ENCODE data around the gene KSR1.
"Not testable (repeated sequence)": the region's sequence is repeated elsewhere in the genome, so short reads cannot be mapped to it uniquely, and the experiment has no call there.

KSR1 gene

DNA sequence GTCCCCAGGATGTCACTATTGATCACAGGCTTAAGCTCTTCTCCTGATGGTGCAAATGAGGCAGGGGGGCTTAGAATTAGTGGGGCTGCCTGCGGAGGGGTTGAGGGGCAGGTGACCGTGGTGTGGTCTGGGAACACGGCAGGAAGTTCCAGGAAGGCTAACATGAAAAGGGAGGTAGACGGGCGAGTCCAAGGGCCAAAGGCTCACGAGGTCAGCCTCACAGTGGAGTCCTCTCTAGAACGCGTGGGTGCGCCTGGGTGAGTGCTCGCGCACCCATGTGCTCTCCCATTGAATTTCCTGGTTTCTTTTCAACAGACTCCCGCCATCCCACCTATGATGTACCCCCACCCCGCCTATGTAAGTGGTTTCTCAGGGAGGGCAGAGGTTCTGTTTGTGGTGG lies 190.0 kb downstream of the KSR1 start:
- no peak for DNase-seq

DNA sequence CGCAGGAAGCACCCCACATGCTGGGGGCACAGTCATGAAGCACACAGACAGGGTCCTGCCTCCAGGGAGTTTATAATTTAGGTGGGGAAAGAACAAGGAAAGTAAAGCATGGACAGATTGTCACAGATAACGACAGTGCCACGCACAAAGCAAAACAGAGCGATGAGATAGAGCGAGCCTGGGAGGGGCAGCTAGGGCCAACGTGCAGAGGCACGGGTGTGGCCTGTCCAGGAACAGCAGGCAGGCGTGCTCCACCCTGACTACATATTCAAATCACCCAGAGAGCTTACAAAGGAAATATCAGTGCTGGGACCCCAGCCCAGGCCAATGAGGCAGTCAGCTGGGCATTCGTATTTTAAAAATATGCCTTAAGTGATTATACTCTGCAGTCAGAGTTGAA lies 191.5 kb downstream of the KSR1 start:
- no peak for DNase-seq

DNA sequence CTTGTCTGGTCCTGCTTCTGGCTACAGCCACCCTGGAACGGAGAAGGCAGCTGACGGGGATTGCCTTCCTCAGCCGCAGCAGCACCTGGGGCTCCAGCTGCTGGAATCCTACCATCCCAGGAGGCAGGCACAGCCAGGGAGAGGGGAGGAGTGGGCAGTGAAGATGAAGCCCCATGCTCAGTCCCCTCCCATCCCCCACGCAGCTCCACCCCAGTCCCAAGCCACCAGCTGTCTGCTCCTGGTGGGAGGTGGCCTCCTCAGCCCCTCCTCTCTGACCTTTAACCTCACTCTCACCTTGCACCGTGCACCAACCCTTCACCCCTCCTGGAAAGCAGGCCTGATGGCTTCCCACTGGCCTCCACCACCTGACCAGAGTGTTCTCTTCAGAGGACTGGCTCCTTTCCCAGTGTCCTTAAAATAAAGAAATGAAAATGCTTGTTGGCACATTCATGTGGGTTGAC lies 192.9 kb downstream of the KSR1 start:
- DNase-seq, result not testable (repeated sequence)

DNA sequence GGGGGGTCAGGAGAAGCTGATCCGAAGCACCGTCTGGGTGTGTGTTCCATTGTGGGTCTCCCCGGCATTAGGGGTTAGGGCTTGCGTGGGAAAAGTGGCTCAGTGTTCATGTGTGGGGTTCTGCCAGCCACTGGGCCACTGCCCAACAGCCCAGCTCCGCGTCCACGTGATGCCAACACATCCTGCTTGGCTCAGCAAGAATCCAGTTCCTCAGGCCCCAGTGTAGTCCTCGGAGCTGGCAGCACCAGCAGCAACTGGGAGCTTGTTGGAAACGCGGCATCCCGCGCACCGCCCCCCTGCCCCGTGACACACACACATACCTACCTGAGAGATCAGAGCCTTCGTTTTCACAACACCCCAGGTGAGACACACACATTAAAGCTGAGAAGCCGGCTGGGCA lies 193.7 kb downstream of the KSR1 start:
- DNase-seq, result no peak

DNA sequence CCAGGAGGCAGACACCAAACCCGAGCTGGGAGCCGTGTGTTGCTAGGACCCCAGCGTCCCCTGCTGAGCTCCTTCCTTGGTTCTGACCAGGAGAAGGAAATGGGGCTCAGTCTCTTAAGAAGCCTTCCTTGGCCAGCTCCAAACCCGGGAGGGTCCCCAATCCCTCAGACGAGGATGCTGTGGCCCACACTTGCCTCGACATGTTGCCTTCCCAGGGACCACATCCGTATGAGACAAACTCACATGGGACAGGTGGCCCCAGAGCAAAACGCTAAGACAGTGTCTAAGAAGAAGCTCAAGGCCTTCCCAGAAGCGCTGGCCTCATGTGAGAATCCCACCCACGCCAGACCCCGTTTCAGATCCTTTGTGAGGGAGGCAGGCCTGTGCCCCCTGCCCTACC lies 194.6 kb downstream of the KSR1 start:
- no peak for DNase-seq

DNA sequence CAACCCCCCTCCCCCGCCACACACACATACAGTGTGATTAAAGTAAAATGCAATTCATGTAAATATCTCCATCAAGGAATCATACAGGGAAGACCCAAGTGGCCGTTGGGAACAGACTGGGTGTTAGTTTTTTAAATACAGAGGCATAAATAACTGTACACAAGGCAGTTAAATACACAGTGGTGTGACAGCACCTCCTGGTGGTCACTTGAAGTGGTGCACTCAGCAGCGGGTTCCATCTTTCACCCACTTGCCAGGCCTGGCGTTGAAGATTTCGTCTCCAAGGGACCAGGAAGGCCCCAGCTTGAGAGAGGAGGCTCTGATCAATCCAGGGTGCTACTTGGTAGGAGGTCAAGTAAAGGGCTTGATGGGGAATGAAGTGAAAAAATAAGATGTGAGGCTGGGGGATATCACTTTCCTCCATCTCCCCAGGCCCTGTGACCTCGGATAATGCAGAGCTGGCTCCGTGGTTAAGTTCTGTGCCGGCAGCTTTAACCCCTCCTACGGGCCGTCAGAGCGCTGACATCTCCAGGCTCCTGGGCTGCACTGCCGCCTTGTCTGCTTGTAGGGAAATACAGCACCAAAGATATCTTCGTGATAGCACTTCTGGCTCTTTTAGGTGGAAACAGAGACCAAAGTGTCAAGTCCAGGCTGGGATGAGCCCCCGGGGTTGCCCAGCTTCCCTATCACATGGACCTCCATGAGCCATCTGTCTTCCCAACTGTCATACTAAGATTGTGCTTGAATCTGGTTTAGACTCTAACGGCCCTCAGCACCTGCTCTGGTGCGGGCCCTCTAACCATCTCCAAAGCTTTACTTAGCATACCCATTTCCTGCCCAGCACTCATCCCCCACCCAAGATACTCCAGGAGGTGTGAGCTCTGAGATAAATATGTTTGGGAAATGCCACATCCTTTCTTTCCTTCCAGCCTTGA lies 195.4 kb downstream of the KSR1 start:
- peak; percentile 71 for DNase-seq

DNA sequence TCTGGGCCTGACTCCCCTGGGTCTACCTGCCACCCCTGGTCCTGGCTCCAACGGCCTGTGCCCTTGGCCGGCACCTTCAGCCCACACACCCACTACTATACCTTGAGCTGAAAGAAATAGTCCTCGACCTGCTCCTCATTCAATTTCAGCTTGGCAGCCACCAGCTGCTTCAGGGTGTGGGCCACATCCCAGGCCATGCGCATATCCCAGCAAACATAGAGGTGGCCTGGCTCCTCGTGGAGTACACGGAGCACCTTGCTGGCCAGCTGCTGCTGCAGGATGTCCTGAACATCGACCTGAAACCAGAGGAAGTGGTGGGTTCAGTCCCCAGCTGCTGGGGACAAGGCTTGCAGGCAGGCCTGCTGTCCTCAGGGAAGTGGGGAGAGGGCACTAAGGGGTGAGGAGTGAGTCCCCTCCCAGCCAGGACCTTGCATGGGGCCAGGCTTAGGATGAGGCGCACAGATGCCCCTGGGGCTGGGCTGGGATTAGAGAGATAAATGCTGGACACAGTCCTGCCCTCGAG lies 197.3 kb downstream of the KSR1 start:
- not testable (repeated sequence) for DNase-seq

DNA sequence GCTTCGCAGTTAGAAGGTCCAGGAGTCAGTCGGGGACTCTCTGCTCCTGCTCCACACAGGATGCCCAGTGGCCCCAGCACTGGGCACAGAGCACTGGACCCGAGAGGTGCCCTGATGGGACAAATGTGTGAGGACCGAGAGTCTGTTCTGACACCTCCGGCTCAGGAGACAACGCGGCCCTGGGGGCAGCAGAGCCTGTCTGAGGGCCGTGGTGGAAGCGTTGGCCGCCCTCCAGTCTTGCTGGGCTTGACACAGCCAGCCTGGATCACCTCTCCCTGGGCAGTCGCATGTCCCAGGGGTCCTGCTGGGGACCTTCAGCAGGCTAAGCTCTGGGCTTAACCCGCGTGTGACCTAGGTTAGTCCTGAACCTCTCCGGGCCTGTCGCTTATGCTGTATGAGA lies 197.9 kb downstream of the KSR1 start:
- DNase-seq, result no peak

DNA sequence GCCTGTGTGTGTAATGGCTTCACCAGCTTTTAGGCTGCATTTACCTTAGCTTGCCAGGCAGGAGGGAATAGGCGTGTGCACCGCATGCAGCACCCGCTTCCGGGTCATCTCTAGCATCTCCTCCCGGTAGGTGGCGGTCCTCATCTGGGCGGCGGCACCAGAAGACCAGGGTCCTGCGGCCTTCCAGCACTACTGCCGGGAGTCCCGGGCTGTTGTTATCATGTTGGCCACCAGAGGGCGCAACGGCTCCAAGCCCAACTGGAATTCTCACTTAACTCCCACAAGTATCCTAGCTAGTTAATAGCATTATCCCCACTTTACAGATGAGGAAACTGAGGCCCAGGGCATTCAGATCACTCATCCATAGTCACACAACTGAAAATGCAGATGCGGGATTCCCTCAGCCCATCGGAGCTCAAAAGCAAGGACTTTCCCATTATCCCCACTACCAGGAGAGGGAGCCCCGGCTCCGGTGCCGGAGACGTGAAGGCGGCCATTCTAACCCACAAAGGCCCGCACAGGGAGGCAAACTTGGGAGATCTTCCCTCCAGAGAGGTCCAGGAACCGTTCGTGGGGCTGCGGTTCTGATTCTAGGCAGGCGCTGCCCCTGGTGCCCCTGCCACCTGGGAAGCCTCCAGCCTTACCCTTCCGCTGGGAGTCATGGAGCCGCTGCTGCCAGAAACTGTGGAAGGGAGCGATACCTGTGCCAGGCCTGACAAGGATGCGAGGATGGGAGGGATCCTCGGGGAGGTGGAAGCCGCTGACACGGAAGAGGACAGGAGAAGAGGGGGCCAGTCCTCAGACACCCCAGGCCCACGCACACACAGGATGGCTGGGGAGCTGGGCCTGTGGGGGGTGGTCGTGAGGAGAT lies 198.6 kb downstream of the KSR1 start:
- DNase-seq, result peak; percentile 71

DNA sequence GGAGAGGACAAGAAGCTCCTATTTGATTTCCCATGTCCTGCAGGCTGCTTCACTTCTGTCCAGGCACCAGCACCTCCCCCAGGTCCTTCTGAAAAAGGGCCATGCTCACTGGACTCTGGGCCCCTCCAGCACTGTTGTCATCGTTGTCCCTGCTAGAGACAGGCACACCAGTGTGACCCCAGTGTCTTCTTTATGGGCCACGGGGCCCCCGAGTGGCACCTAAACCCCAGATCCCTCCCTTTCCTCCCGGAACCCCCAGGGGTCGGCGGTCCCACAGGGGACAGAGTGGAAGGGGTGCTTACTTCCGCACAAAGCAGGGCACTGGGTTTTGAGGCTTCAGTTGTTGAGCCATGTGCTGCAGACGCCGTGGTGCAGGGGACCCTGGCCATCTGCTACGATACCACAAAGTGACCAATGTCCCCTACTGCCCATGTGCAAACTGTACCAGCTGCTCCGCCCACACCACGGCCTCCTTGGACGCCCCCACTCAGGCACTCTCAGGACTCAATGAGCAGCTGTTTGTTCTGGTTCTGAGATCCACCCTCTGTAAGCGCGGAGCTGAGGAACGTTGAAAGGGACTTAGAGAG lies 199.4 kb downstream of the KSR1 start:
- not testable (repeated sequence) for DNase-seq

DNA sequence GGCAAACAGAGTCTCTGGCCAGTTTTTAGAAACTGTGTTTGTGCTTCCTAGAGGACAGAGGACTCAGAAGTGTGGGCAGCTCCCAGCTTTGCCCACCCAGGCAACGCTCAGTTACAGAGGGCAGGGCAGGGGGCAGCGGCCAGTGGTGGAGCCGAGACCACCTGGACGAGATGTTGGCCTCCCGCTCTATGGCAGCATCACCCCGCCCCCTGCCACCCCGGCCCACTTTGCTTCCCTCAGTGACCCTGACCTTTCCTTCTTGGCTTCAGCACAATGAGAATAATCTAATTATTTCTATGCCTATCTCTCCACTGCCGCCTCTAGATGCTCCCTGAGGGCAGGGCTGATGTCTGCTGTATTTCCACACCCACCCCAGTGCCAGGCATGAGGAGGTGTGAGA lies 200.4 kb downstream of the KSR1 start:
- not testable (repeated sequence) for DNase-seq

DNA sequence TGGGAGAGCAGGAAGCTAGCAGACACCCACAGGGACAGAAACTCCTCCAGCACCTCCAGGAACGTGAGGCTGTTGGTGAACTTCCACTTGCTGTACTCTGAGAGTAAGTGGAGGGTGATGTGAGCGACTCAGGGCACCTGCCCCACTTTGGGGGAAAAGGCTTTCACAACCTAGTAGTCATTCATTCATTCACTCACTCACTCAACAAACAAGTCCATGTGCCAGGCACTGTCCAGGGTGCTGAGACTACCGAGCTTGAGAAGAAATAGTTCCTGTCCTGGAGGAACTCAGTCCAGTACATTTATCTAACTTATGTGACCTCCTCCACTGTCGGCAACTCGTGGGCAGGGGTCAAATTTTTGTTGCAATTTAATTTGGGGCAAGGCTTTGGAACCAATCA lies 201.4 kb downstream of the KSR1 start:
- no peak for DNase-seq

DNA sequence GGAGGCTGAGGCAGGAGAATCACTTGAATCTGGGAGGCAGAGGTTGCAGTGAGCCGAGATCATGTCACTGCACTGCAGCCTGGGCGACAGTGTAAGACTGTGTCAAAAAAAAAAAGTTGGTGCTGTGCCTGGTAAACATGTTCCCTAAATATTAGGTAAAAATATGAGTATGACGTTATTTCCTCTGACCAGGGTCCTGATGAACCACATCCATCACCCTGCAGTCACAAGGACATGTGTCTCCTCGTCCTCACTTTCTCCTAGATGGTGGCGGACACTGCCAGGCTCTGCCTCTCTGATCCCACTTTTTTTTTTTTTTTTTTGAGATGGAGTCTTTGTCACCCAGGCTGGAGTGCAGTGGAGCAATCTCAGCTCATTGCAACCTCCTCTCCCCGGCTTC lies 203.4 kb downstream of the KSR1 start:
- DNase-seq, result no peak

DNA sequence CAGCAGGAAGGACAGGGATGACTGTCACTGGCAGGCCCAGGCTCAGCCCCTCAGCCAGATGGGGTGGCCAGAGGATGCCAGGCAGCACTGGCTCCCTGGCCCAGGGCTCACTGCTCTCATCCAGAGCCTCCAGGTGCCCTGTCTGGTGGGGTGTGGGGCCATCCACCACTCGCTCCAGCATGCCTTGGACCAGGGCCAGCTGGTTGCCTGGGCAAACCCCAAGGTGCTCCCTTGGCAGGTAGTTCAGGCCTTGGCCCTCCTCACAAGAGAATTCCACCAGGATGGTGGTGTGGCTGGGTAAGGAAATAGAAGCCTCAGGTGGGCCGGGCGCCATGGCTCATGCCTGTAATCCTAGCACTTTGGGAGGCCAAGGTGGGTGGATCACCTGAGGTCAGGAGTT lies 204.2 kb downstream of the KSR1 start:
- no peak for DNase-seq

DNA sequence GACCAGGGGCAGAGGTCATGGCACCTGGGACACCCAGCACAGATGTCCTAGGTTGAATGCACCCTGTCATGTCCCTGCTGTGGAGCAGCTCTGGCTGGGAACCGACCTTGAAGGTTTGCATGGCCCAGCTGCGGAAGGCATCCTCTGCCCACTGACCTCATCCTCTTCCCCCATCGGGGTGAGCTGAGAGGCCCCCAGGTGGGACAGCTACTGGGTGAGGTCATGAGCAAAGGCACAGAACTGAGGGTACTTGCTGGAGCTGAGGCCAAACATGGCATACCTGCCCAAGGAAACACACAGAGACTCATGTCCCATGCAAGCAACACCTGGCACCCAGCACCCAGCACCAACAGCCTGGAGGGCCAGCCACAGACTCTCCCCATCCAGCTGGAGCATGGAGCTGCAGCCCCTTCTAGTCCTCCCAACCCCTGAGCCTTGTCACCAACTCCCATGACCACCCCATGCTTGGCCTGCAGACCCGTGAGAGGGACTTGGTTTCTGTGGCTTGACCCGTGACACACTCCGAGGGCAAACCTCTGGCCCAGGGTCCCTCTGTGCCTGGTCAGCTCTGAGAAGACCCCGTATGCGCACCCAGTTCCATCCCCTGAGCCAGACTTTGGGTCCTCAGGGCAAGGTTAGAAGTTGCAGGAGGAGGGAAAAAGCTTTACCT lies 207.8 kb downstream of the KSR1 start:
- no peak for DNase-seq

DNA sequence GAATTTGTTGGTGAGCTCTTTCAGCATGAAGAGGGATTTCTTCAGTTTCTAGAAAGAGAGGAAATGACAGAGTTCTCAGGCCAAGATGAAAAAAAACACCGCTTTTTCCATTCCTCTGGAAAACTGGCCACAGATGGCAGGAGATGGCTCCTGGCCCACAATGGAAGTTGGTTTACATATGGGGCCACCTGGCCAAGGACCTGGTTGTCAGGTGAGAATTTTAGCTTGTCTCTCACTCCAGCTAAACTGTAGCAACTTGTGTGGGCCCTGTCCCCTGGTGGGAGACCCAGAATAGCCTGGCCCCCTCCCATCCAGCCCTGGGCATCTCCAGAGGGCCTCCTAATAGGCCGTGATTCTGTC lies 208.3 kb downstream of the KSR1 start:
- no peak for DNase-seq

DNA sequence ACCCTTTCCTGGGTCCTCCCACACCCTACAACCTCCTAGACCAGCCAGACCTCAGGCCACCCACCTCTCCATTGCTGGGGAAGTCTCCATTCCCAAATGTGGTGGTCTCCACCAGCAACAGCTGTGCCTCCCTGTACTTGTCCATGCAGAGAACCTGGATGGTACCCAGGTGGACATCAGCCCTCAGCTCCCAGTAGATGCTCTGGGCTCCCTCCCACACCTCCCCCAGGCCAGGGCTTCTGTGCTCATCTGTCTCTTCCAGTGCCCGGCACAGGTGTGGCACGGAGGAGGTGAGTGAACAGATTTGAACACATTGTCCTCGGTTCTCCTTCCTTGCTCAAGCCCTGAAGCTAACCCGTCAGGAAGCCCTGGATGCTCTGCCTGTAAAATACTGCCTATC lies 209.3 kb downstream of the KSR1 start:
- DNase-seq, result no peak

DNA sequence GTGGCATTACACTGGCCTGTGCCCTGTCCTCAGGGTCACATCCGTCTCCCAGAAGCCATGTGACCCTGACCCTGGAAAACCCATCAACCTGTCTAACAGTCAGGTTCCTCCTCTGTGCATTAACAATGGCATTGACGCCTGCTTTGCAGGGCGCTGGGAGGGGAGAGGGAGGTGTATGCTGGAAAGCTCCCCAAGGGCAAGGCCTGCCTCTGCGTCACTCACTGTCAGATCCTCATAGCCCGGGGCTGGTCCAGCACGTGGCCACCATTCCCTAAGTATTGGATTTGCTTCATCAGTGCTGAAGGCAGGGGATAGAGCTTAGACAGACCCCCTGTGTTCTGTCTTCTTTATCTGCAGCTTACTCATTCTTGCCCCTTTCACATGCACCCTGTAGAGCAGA lies 210.0 kb downstream of the KSR1 start:
- DNase-seq, result not testable (repeated sequence)

DNA sequence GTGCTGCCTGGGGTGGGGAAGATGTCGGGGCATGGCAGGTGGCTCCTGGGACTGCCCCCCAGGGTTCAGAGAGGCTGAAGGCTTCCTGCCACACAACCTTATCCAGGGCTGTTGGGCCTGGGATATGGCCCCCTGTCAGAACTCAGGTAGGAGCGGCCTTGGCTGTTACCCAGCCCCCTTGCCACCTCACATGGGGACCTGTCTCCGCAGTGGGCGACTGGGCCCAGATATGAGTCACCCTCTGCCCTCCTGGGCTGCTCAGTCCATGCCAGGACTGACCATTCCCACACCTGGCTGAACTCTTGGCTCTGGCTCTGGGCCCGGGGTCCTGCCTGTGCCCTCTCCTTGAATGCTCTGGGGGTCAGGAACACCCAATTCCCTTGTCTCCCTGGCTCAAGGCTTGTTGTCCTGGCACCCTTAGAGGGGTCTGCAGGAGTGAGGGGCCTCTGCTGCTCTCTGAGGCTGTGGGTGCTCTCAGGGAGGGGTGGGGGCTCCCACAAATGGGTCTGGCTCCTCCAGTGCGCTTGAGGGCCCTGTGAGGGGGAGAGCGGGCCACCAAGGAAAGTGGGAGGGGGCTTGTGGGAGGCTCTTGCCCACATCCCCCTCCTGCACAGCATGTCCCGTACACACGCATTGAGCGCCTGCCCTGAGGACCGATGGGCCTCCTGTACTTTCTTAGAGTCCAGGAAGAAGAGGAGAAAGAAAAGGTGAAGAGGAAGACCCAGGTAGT lies 210.7 kb downstream of the KSR1 start:
- no peak for DNase-seq

DNA sequence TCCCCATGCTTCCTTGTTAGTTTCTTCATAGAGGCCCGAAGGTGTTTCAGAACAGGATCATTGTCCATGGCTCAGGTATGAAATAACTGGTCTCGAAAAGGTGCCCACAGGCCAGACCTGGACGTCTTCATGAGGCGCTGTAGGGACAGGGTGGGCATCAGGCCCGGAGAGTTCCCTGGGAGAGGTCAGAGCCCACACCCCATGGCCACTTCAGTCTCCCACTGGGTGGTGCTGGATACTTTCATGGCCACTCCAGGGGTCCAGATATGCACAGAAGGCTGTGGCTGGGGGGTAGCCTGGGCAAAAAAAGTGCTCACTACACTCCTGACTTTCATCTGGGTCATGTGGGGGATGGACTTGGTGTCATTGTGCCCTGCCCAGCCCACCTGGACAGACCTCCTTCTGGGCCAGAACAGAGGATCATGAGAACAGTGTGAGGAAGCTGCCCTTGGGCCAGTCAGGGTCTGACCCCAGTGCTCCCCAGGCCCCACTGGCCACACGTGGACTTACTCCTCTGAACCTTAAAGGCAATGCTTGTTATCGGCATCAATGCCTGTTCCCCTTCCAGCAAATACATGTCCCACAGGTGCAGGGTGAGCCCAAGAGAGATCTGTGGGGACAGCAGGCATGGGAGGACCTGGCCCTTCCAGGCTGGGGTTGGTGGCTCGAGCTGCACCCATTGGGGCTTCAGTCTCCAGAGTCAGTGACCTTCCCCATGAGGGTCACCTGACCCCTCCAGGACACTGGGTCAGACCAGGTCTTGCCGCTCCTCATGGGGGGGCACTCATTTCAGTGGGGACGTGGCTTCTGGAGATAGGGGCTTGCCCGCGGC lies 211.6 kb downstream of the KSR1 start:
- no peak for DNase-seq

DNA sequence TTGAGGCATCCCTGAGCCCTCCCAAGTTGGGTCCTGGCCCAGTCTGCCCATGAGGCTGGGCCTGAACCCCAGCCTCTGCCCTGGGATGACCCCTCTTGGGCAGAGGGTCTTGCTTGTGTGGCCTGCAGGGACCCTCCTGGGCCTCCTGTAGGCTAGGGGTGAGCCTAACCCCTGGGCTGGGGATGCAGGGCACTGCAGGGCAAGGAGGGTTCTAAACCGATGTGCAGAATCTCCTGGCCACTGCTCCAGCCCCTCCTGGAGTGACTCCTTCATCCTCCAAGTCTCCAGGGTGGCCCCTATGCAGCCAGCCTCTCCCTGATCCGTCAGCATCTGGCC lies 212.2 kb downstream of the KSR1 start:
- DNase-seq, result no peak

All from stimulated activated CD4-positive, alpha-beta T cell treated with anti-CD3 and anti-CD28 coated beads, Interleukin-4, amount 100 ng/mL, for 1 hour (primary cell).